GM21529 (cell line): Measurements from ENCODE around the gene SPCS2.

Source experiments
- ATAC-seq: cut with Tn5 transposase; IDR thresholded peaks from one replicate; pipeline ENCODE4 v1.9.1; 2021; ENCODE audit not compliant: unreplicated experiment

SPCS2 gene

DNA sequence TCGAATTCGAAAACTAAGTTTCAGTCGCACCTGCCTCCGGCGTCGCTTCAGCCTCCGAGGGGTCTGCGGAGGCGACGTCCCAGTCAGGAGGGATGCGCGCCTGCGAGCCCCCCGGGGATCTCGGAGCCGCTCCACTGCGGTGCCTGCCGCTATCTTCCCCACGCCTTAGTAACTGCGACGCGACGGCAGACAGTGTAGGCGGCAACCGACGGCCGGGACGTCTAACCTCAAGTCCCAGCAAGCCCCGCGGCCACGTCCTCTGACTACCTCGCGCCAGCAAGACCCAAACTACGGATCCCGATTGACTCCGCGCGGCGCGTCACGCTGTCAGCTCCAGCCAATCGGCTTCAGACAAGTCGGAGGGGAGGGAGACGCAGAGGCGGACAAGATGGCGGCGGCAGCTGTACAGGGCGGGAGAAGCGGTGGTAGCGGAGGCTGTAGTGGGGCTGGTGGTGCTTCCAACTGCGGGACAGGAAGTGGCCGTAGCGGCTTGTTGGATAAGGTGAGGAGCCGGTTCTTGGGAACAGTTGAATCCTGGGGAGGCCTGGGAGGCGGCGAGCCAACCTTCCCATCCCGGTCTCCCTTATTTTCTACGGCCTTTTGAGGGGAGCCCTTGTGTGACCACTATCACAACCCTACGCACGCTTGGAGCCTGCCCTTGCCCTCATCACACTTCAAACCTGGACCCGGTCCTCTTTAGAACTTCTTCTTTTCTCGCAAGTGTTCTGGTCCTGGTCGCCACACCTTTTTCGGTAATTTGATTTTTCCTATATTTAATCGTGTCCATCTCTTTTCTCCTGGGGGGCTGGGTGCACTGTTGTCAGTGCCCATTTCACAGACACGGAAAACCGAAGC, at the start of gene SPCS2, which contains the start of gene XRRA1:
Gene SPCS2, plus strand, starts transcription at position 369 of the 855 bp plus-strand sequence. Its CDS starts 20 bp downstream, at position 389.
Gene XRRA1, minus strand, starts transcription at position 194 of the 855 bp plus-strand sequence. CDS start 8,213 bp downstream, outside the sequence.
- peak; percentile 92 for ATAC-seq

DNA sequence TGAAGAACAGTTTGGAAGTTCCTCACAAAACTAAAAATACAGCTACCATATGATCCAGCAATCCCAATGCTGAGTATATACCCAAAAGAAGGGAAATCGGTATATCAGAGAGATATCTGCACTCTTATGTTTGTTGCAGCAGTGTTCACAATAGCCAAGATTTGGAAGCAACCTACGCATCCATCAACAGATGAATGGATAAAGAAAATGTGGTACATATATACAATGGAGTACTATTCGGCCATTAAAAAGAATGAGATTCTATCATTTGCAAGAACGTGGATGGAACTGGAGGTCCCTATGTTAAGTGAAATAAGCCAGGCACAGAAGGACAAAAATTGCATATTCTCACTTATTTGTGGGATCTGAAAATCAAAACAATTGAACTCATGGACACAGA, 46.7 kb upstream of the SPCS2 start:
- ATAC-seq = no peak

DNA sequence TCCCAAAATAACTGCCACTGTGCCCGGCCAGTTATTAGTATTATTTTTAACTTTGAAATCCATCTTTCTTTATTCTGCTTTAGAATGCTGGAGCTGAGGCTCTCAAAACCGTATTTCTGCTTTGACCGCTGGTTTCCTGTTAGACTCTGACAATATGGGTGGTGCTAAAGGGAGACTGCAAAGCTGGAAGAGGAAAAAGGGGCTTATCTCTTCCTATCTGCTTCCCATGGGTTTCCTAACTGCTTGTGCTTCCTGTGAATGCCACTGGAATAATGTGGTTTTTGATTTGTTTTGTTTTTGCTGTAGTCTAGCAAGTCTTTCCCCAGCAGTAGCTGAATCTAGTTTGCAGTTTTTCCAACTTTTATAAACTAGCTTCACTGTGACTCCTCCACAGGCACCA, 43.7 kb upstream of the SPCS2 start:
- no peak for ATAC-seq

- no peak for ATAC-seq
Observed at GRCh38 chr11:74909385-74909784, 39.7 kb upstream of the SPCS2 start.

DNA sequence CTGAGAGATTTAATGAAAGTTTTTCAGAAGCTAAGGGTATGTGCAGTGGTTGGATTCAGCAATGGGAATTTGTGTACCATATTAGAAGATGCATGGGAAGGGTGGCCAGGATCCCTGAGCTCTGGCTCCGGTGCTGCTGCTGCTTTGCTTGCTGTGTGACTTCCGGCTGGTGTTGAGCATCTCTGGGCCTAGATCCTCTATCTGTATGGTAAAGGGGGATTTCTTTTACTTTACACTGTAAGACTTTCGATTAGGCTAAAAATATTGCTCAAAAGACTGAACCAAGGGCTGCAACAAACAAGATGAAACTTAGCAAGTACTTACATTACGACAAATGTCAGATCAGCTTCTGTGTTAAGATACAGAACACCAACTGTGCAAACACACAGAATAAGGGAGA, 39.3 kb upstream of the SPCS2 start:
- no peak for ATAC-seq

- ATAC-seq = no peak
Observed at GRCh38 chr11:74923125-74923524, 25.9 kb upstream of the SPCS2 start.

DNA sequence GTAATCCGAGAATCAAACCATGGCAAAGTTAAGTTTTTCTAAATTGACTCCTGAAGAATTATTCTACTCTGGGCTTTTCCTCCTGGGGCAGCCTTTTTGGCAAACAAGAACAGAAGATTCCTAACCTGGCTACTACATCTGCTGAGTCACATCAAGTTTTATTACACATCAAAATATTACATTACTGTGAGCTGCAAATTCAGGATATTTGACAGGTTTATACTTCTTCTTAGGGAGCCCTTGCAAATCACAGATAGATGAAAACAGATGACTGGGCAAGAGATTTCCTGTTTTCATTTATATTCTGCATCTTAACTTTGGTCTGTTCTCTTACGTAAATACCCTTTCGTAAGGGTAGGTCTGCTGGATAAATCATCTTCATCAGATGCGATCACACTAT, 23.8 kb upstream of the SPCS2 start:
- no peak for ATAC-seq

DNA sequence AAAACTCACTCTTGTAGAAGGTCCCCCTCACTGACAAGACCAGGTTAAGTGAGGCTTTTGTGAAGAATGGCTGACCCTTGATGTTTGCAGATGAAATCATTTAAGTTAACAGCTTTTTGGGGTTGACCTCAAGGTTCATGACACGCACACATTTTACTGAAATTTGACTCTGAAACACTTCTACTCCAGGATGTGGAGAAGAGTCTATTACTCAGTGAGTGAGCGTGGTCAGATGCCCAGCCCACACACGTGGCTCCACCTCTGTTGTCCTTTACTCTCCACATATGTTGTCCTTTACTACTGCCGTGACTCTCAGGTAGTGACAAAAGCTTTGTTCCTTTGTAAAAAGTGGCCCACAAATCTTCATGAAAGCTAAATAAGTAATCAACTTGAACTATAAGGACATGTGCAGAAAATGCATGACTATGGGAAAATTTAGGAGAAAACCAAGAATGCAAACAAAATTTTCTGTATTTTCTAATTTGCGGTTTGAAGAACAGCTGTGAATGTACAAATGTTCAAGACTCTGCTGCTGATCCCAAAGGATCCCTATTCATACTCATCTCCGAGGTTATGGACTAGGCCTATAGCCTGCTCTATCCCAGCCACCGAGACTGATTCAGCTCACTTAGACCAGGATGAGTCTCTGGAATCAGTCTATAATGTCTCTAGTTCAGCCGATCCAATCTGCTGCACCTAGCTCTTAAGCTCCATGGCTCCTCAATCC, 22.6 kb upstream of the SPCS2 start:
- ATAC-seq = no peak

GRCh38 chr11:74927496-74927895, 21.6 kb upstream of the SPCS2 start:
- ATAC-seq = no peak

DNA sequence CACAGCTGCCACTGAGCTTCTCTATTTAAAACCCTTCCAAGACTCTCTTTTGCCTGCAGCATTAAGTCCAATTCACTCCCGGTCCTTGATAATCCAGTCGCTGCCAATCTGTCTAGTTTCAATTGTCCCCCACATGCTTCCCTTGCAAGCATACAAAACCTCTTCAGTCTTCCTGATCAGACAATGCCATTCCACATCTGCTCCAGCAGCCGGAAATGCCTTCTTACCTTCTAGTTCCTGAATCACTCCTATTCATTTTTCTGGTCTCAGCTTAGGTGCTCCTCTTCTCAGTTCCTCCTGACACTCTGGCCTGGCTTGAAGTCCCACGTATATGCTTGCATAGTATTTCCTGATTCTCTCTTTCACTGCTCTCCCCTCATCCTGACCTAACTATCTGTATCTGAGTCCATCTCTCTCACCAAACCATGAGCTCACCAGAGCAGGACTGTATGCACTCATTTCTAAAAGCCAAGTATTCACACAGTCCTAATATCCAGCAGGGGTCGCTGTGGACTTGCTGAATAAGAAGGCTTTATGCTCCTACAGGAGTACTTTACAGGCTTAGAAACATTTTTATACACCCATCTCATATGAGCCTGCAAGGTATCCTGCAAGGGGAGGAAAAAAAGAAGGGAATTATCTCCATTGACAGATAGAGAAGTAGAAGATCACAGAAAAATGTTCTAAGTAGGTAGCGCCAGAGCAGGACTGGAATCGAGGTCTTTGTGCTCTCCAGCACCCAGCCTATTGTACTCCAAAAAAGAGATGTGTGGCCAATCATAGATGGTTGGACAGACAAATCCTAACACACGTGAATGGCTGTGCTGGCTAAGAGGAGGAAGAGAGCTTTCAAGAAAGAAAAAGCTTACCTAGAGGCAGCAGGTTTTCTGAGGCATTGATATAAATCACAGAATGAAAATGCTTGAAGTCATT, 19.4 kb upstream of the SPCS2 start:
- ATAC-seq = no peak

DNA sequence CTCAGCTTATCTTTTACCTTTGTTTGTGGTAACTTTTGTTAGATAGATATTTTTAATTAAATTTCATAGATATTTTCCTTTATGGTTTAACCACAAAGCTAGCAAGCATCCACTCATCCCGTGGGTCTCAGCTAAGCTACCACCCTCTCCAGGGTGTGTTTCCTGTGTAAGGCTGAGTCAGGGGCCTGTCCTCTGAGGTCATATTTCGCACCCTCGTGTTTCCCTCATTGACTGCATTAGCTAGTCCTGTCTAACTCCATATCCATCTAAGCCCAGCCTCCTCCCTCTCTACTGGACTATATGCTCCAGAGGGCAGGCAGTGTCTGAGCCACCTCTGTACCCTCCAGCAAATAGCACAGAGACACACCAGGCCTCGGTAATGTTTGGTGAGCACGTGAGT, 16.9 kb upstream of the SPCS2 start:
- ATAC-seq = no peak

GRCh38 chr11:74932797-74933196, 16.3 kb upstream of the SPCS2 start:
- no peak for ATAC-seq

DNA sequence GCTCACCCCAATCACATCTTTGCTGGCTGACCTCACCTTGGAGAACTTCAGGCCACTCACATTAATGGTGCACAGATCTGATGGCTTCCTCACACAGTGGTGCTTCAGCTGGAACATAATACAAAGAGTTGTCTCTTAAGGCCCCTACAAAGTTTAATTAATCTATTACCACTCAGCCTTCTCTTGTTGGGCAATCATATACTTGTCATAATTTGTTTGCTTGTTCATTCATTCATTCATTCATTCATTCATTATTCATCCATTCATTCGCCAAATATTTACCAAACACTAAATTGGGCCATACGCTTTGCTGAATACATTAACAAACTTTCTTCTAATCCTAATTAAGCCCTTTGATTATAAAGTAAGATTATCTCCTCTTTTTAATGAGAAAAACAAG, 15.3 kb upstream of the SPCS2 start:
- ATAC-seq = no peak

- no peak for ATAC-seq
Observed at GRCh38 chr11:74935285-74935684, 13.8 kb upstream of the SPCS2 start.

- no peak for ATAC-seq
Observed at GRCh38 chr11:74936087-74936486, 13.0 kb upstream of the SPCS2 start.

DNA sequence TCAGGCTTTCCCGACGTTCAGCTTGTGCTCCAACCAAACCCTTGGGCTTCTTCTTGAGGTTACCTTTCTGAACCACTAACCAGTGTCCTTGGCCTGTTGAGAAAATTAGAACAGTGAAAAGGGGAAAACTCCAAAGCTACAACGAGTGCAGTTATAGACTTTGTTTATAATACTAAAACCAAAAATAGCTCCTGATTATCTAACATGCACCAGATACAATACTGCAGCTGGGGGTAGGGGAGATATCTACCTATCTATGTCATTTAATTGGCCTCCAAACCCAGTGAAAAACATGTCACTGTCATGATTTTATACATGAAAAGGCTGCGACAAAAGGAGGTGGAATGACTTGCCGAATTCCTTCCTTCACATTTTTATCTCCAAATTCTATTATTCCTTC, 12.1 kb upstream of the SPCS2 start:
- no peak for ATAC-seq

DNA sequence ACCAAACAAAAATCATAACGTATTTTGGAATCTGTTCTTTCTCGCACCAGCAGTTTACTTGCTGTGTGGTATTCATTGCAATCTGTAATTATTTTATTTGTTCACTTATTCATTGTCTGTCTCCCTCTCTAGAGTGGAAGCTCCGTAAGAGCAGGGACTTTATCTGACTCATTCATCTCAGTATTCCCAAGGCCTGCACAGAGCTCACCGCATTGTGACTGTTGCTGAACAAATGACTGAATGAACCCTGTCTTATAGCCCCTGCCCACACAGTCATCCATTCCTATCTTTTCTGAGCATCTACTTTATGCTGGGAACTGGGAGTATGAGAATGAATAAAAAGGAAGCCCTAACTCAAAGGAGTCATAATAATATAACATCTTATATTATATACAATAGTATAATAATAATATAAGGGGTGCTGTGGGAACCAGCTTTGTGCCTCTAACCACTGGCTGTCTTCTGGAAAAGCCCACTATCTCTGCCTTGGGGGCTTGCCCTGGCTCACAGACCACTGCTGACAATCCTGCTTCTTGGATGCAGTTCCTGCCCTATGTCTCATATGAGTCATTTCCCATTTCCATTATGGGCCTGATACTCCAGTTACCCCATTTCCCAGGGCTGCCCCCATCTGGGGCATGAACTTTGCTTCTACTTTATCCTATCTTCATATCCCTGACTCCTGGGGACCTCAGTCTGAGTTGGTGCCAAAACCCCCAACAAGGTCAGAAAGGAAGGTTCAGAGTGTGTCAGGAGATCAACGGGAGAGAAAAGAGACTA, 11.2 kb upstream of the SPCS2 start:
- no peak for ATAC-seq

GRCh38 chr11:74941492-74941891, 7.6 kb upstream of the SPCS2 start:
- ATAC-seq = no peak

DNA sequence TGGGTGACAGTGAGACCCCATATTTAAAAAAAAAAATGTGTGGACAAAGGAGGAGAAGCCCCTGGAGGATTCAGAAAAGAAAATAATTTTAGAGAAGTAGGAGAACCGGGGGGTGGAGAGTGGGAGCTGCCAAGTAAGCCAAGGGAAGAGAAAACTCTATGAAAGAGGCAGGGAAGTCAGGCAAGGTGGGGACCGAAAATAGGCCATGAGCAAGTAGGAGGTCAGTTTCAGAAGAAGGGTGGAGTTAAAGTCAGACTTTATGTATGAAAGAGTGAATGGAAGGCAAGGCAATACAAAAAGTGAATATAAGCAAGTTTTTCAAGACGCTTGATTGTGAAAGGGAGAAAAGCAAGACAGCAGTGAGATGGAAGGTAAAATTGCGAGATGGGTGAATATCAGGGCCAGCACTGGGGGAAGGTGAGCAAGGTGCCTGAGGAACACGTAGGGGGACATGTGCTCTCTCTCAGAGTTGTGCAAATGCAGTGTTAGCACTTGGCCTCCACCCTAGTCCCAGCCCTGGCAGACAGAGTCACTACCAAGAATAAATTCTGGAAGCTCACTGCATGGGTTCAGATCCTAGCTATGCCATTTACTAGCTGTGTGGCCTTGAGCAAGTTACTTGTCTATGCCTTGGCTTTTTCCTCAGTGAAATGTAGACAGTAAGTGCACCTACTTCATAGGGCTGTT, 6.8 kb upstream of the SPCS2 start:
- no peak for ATAC-seq

DNA sequence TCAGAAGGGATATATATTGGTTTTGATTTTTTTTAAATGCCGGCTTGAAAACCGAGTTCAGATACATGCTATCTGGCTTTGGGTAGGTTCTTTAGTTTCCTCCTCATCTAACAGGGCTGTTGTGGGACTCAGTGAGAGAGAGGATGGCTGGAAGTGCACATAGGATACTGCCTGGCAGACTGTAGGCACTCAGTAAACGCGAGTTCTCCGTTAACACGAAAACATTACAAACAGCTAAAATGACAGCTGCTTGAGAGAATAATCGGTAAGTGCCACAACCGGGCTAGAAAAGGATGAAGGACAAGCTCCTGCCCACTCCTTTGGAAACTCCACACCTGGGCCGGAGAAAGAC, 544 bp upstream of the SPCS2 start:
- peak; percentile 9 for ATAC-seq
